SU-DHL-6 (cell line): ENCODE results near the gene SEZ6L2.

Experiments used
- EZH2phosphoT487 ChIP-seq: fragments of 200-600 bp; sonication (generic), shearing (Covaris generic); conservative IDR thresholded peaks from 2 replicates; pipeline ENCODE4 v1.6.1; 2018; ENCODE audit warnings: mild to moderate bottlenecking, antibody characterized with exemption, low read length, moderate library complexity, mixed read lengths
- TF ChIP-seq, protein P1 (sequence below): fragments of 200-600 bp; sonication (generic); IDR thresholded peaks from one replicate; pipeline ENCODE4 v1.5.1; 2017; ENCODE audit warnings: antibody characterized with exemption, mild to moderate bottlenecking, low read length, moderate library complexity; ENCODE audit not compliant: insufficient read depth, poor library complexity, severe bottlenecking

DNA sequence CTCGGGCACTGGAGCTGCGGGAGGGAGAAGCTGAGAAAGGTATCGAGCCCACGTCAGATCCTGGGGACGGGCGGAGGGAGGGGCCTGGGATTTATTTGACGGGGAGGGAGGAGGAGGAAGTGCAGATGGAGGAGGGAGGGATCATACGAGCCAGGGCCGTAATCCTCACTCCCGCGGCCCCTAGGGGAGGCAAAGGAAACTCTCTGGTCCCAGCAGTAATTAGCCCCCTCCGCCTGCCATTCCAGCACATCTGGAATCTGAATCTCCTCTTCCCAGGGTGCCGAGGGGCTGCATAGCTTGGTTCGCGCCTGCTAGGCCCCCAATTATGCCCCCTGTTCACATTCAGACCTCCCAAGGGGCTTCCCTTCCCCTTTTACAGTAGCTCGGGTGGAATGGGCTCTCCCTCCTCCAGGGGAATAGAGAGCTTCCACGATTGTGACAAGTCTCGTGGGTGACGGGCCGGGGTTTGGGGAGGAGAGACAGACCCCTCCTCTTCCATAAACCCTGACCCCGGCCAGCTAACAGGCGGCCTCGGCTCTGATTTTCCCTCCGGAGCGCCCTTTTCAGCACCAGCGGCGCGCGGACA, at the start of gene SEZ6L2:
- TF ChIP-seq, protein P1, sequence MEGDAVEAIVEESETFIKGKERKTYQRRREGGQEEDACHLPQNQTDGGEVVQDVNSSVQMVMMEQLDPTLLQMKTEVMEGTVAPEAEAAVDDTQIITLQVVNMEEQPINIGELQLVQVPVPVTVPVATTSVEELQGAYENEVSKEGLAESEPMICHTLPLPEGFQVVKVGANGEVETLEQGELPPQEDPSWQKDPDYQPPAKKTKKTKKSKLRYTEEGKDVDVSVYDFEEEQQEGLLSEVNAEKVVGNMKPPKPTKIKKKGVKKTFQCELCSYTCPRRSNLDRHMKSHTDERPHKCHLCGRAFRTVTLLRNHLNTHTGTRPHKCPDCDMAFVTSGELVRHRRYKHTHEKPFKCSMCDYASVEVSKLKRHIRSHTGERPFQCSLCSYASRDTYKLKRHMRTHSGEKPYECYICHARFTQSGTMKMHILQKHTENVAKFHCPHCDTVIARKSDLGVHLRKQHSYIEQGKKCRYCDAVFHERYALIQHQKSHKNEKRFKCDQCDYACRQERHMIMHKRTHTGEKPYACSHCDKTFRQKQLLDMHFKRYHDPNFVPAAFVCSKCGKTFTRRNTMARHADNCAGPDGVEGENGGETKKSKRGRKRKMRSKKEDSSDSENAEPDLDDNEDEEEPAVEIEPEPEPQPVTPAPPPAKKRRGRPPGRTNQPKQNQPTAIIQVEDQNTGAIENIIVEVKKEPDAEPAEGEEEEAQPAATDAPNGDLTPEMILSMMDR, result no peak
- TF ChIP-seq EZH2phosphoT487, result no peak
